Activated CD8-positive, alpha-beta T cell treated with anti-CD3 and anti-CD28 coated beads for 36 hours (primary cell): ENCODE data around the gene GRAMD2A. TPM values are rescaled to one million over a fixed set of nuclear protein-coding genes. Genes with fewer than 3 reads are reported as not detected.
A peak's percentile ranks its signal among the peaks of the same experiment; 100 is the strongest.

Experiments
- ATAC-seq: fragments of 200-7000 bp; cut with Tn5 transposase; one replicate; pipeline ENCODE4 v1.10.0; 2021; ENCODE audit warnings: mild to moderate bottlenecking, moderate library complexity
- CTCF ChIA-PET: fragments of 350-600 bp; sonication (Branson Sonifier 250); formaldehyde crosslinking; loops from one replicate; lab custom pipeline; 2021; ENCODE audit warnings: antibody characterized with exemption; lab: Charles Lee
- POLR2A ChIA-PET: fragments of 350-600 bp; sonication (Branson Sonifier 250); formaldehyde crosslinking; loops from one replicate; lab custom pipeline; 2021; ENCODE audit warnings: antibody characterized with exemption; lab: Charles Lee
- DNase-seq: peaks from one replicate; pipeline ENCODE4 v3.0.0-alpha.2; 2020
- H3K27ac Mint-ChIP-seq: one replicate; pipeline ENCODE4 v1.8.0; 2021; ENCODE audit warnings: mild to moderate bottlenecking, mixed read lengths
- H3K27me3 Mint-ChIP-seq: one replicate; pipeline ENCODE4 v1.8.0; 2021; ENCODE audit warnings: mixed read lengths
- H3K36me3 Mint-ChIP-seq: one replicate; pipeline ENCODE4 v1.8.0; 2021; ENCODE audit warnings: low read depth, mixed read lengths
- H3K4me1 Mint-ChIP-seq: one replicate; pipeline ENCODE4 v1.8.0; 2021; ENCODE audit warnings: low read depth, mixed read lengths
- H3K4me3 Mint-ChIP-seq: one replicate; pipeline ENCODE4 v1.8.0; 2021; ENCODE audit warnings: mild to moderate bottlenecking, moderate library complexity, mixed read lengths
- H3K9me3 Mint-ChIP-seq: one replicate; pipeline ENCODE4 v1.8.0; 2021; ENCODE audit warnings: mixed read lengths
- CTCF ChIP-seq: fragments of 200-600 bp; IDR thresholded peaks from one replicate; pipeline ENCODE4 v1.8.0; 2022; ENCODE audit warnings: antibody characterized with exemption, mild to moderate bottlenecking
- intact Hi-C: fragments of 100-400 bp; cut with micrococcal nuclease; formaldehyde crosslinking; loops from one replicate; pipeline ENCODE4 v1.10.0; 2022
- total RNA-seq, 2 experiments: library from RNA; stranded (reverse); gene quantifications; one replicate each; pipeline ENCODE4 v1.2.3, GENCODE V29; 2021

The GRAMD2A gene
- total RNA-seq, 2 experiments from 2014 or later, result not detected

GRCh38 chr15:72202801-72203506 lies 5.4 kb upstream of the GRAMD2A start:
- H3K27me3 Mint-ChIP-seq, result peaks cover 2% of the 10 kb centered on the region
- ATAC-seq (no peak), DNase-seq (no peak)
- ChIA-PET POLR2A (interaction anchor here (1.2 to 2.6 kb wide), 5 partner anchors 13 to 70 kb away, joined by 3 to 7 read pairs (median 4); partner anchors contain the start of gene PARP6), CTCF (no interaction called here)
- no peaks in the 10 kb centered on the region for H3K9me3 Mint-ChIP-seq
- intact Hi-C loops, result no loop called here
- H3K27ac Mint-ChIP-seq, result peak overlapping the region; percentile 59
- TF ChIP-seq CTCF, result no peak
- peaks cover 99% of the 10 kb centered on the region for H3K36me3 Mint-ChIP-seq
- H3K4me3 Mint-ChIP-seq, result no peak overlapping the region
- peaks cover 26% of the 10 kb centered on the region for H3K4me1 Mint-ChIP-seq

GRCh38 chr15:72202302-72202701 lies 4.7 kb upstream of the GRAMD2A start:
- Mint-ChIP-seq H3K36me3 (peaks cover 95% of the 10 kb centered on the region), H3K27me3 (peaks cover 4% of the 10 kb centered on the region), H3K4me1 (peaks cover 28% of the 10 kb centered on the region), H3K27ac (peak overlapping the region; percentile 24), H3K4me3 (no peak overlapping the region), H3K9me3 (no peaks in the 10 kb centered on the region)
- intact Hi-C loops, result no loop called here
- ChIA-PET CTCF (interaction anchor here (4.8 to 5.0 kb wide), 2 partner anchors 24 to 83 kb away, joined by 34 to 35 read pairs; no protein-coding TSS in a partner anchor), POLR2A (interaction anchor here (1.4 to 2.6 kb wide), 3 partner anchors 17 to 25 kb away, joined by 4 to 7 read pairs (median 4); no protein-coding TSS in a partner anchor)
- no peak for TF ChIP-seq CTCF
- no peak for DNase-seq
- ATAC-seq, result no peak

- no peaks in the 10 kb centered on the region for H3K9me3 Mint-ChIP-seq
- ChIA-PET CTCF (interaction anchor here (1.7 to 5.0 kb wide), 4 partner anchors 19 to 84 kb away, joined by 5 to 35 read pairs (median 26); no protein-coding TSS in a partner anchor), POLR2A (interaction anchor here (0.9 to 2.6 kb wide), 4 partner anchors 16 to 38 kb away, joined by 3 to 8 read pairs (median 6); no protein-coding TSS in a partner anchor)
These were observed 3.9 kb upstream of the GRAMD2A start for GRCh38 chr15:72201391-72201921.

GRCh38 chr15:72200395-72201237 lies 3.0 kb upstream of the GRAMD2A start:
- ATAC-seq, result no peak
- intact Hi-C loops, result no loop called here
- DNase-seq, result no peak
- peaks cover 23% of the 10 kb centered on the region for H3K4me1 Mint-ChIP-seq
- H3K36me3 Mint-ChIP-seq, result peaks cover 78% of the 10 kb centered on the region
- H3K27ac Mint-ChIP-seq, result peak overlapping the region; percentile 9
- POLR2A ChIA-PET, result interaction anchor here (0.7 to 2.9 kb wide), 12 partner anchors 7 to 39 kb away, joined by 3 to 18 read pairs (median 5); no protein-coding TSS in a partner anchor
- H3K9me3 Mint-ChIP-seq, result no peaks in the 10 kb centered on the region
- no peak for TF ChIP-seq CTCF
- H3K4me3 Mint-ChIP-seq, result no peak overlapping the region
- peaks cover 11% of the 10 kb centered on the region for H3K27me3 Mint-ChIP-seq
- CTCF ChIA-PET, result interaction anchor here (0.6 to 5.0 kb wide), 14 partner anchors 10 to 85 kb away, joined by 3 to 35 read pairs (median 5); partner anchors contain the start of gene PKM

More at GRCh38 chr15:72201391-72201921, 3.9 kb upstream of the GRAMD2A start:
- peaks cover 8% of the 10 kb centered on the region for H3K27me3 Mint-ChIP-seq
- H3K36me3 Mint-ChIP-seq, result peaks cover 87% of the 10 kb centered on the region
- no peak overlapping the region for H3K4me3 Mint-ChIP-seq
- intact Hi-C loops, result no loop called here
- ATAC-seq (no peak), DNase-seq (no peak)
- peak overlapping the region; percentile 34 for H3K27ac Mint-ChIP-seq
- TF ChIP-seq CTCF, result no peak
- H3K4me1 Mint-ChIP-seq, result peaks cover 23% of the 10 kb centered on the region
